ENCODE measurements around the gene ISCU.

The ISCU gene

GRCh38 chr12:108562348-108563135, at the start of gene ISCU:
ISCU (plus strand) TSS chr12:108562596; CDS start chr12:108562623, 27 bp downstream.
- peak within 1 kb of the TSS; percentile 99 for H3K27ac Mint-ChIP-seq
- H3K4me1 Mint-ChIP-seq (ENCODE audit: low read depth), result peaks cover 26% of the 10 kb centered on the region
- peaks cover 35% of the 10 kb centered on the region for H3K36me3 Mint-ChIP-seq (ENCODE audit: low read depth)
- no peaks in the 10 kb centered on the region for H3K9me3 Mint-ChIP-seq
- H3K4me3 Mint-ChIP-seq, result peak within 1 kb of the TSS; percentile 99
- DNase-seq (ENCODE audit: low spot score), result peak; percentile 99
- H3K27me3 Mint-ChIP-seq (ENCODE audit: low read depth), result no peaks in the 10 kb centered on the region

DNA sequence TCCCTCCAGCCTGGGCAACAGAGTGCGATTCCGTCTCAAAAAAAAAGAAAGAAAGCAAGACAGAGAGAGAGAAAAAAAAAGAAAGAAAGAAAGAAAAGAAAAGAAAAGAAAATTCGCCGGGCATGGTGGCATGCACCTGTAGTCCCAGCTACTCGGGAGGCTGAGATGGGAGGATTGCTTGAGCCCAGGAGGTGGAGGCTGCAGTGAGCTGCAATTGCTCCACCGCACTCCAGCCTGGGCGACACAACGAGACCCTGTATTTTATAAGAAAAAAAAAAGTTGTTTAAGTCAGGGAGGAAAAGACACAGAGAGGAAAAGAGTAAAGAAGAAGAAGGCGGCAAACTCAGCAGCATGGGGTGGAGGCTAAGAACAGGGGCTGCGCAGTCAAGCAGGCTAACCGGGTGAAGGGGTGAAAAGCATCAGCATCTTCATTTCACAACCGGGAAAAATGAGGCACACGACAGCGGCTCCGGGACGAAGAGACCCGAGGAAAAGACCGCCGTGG, 47.9 kb upstream of the ISCU start:
- Mint-ChIP-seq H3K27ac (peak overlapping the region; percentile 95), H3K4me1 (ENCODE audit: low read depth) (peaks cover 12% of the 10 kb centered on the region), H3K27me3 (ENCODE audit: low read depth) (no peaks in the 10 kb centered on the region), H3K36me3 (ENCODE audit: low read depth) (peaks cover 17% of the 10 kb centered on the region), H3K4me3 (peak overlapping the region; percentile 99), H3K9me3 (no peaks in the 10 kb centered on the region)
- no peak for DNase-seq (ENCODE audit: low spot score)

DNA sequence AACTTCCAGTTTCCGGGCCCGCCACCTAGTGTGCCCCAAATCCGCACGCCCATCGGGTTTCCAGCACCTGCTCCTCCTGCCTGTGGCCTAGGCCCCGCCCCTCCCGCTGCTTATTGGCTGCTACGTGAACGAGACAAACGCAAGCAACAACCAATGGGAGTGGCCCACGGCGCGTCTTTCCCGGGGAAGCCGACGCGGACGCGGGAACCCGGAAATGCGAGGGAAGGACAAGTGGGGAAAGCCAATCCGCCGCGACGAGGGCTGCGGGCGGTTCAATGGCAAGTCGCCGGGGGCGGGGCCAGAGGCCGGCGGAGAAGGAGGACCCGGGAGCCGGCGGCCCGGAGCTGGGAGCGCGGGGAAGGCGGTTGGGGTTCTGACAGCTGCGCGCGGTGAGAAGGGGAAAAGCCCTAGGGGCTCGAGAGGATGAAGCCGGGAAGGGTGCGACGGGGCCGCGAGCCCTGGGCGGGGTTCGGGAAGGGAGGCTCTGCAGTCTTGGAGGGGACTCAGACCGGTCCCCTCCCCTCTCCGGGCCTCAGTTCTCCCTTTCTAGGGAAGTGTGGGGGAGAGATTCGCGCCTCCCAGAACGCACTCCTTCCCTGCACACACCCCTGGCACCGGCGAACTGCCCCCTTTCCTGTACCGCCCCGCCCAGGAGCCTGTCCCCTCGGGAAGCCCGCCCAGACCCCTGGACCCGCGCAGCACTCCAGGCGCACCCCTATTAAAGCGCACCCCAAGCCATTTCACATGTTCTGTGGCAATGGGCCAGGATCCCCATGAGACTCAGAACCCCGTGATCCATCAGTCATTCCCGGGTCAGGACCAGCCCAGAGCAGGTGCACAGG, 47.2 kb upstream of the ISCU start, which contains the start of gene FICD:
Gene FICD, plus strand, starts transcription at position 305 of the 842 bp plus-strand sequence. CDS start 1,696 bp downstream, outside the sequence.
- DNase-seq (ENCODE audit: low spot score), result peak; percentile 100
- Mint-ChIP-seq H3K27me3 (ENCODE audit: low read depth) (no peaks in the 10 kb centered on the region), H3K4me1 (ENCODE audit: low read depth) (peaks cover 12% of the 10 kb centered on the region), H3K36me3 (ENCODE audit: low read depth) (peaks cover 22% of the 10 kb centered on the region), H3K27ac (peak within 1 kb of the TSS; percentile 95), H3K9me3 (no peaks in the 10 kb centered on the region), H3K4me3 (peak within 1 kb of the TSS; percentile 99)

- Mint-ChIP-seq H3K9me3 (no peaks in the 10 kb centered on the region), H3K27me3 (ENCODE audit: low read depth) (no peaks in the 10 kb centered on the region), H3K27ac (peak overlapping the region; percentile 95), H3K4me1 (ENCODE audit: low read depth) (peaks cover 12% of the 10 kb centered on the region), H3K36me3 (ENCODE audit: low read depth) (peaks cover 29% of the 10 kb centered on the region), H3K4me3 (peak overlapping the region; percentile 99)
- no peak for DNase-seq (ENCODE audit: low spot score)
Observed at GRCh38 chr12:108515916-108516315, 46.5 kb upstream of the ISCU start.

GRCh38 chr12:108516511-108517275, 45.7 kb upstream of the ISCU start:
- H3K27ac Mint-ChIP-seq, result peak overlapping the region; percentile 17
- peaks cover 36% of the 10 kb centered on the region for H3K36me3 Mint-ChIP-seq (ENCODE audit: low read depth)
- H3K27me3 Mint-ChIP-seq (ENCODE audit: low read depth), result no peaks in the 10 kb centered on the region
- peak overlapping the region; percentile 99 for H3K4me3 Mint-ChIP-seq
- H3K9me3 Mint-ChIP-seq, result no peaks in the 10 kb centered on the region
- H3K4me1 Mint-ChIP-seq (ENCODE audit: low read depth), result peaks cover 11% of the 10 kb centered on the region
- no peak for DNase-seq (ENCODE audit: low spot score)

DNA sequence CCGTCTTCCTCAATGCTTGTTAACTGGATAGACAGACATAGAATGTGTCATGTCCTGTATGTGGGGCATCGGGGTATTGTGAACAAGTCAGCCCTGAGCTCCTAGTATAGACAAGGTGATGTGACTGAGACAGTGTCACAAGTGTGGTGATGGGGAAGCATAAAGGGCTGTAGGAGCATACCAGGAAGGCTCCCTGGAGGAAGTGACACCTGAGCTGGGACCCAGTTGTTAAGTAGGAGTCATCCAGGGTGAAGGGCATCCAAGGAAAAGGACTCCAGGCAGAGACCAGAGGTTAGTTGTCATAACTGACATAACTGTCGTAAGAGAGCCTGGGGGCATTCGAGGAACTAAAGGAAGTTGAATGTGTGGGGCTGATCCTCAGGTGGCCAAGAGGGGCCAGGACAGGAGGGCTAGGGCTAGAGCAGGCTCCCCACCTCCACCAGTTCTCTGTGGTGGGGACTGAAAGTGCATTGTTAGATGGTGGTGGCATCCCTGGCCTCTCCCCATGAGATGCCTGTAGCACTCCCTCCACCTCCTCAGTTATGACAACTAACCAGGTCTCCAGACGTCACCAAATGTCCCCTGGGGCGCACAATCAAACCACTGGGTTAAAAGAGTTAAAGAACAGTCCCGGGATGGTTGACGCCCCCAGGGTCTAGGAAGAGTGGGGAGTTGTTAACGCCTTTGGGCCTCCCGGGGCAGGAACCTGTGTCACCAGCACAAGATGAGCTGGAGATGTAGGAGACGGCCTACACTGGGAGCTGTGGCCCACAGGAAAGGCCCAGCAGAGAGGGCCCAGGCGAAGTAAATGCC, 44.9 kb upstream of the ISCU start:
- Mint-ChIP-seq H3K36me3 (ENCODE audit: low read depth) (peaks cover 43% of the 10 kb centered on the region), H3K9me3 (no peaks in the 10 kb centered on the region), H3K27ac (no peak overlapping the region), H3K4me3 (peak overlapping the region; percentile 50), H3K27me3 (ENCODE audit: low read depth) (no peaks in the 10 kb centered on the region), H3K4me1 (ENCODE audit: low read depth) (peaks cover 8% of the 10 kb centered on the region)
- DNase-seq (ENCODE audit: low spot score), result no peak

- Mint-ChIP-seq H3K27ac (peak overlapping the region; percentile 1), H3K27me3 (ENCODE audit: low read depth) (no peaks in the 10 kb centered on the region), H3K9me3 (no peaks in the 10 kb centered on the region), H3K4me3 (no peak overlapping the region), H3K4me1 (ENCODE audit: low read depth) (peaks cover 8% of the 10 kb centered on the region), H3K36me3 (ENCODE audit: low read depth) (peaks cover 47% of the 10 kb centered on the region)
- no peak for DNase-seq (ENCODE audit: low spot score)
Observed at GRCh38 chr12:108518101-108518715, 44.2 kb upstream of the ISCU start.

DNA sequence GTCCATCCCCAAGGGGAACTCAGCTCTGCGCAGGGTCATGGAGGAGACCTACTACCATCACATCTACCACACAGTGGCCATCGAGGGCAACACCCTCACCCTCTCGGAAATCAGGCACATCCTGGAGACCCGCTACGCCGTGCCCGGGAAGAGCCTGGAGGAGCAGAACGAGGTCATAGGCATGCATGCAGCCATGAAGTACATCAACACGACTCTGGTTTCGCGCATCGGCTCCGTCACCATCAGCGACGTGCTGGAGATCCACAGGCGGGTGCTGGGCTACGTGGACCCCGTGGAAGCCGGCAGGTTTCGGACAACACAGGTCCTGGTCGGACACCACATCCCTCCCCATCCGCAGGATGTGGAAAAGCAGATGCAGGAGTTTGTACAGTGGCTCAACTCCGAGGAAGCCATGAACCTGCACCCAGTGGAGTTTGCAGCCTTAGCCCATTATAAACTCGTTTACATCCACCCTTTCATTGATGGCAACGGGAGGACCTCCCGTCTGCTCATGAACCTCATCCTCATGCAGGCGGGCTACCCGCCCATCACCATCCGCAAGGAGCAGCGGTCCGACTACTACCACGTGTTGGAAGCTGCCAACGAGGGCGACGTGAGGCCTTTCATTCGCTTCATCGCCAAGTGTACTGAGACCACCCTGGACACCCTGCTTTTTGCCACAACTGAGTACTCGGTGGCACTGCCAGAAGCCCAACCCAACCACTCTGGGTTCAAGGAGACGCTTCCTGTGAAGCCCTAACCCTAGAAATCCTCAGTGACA, 43.5 kb upstream of the ISCU start:
- Mint-ChIP-seq H3K9me3 (no peaks in the 10 kb centered on the region), H3K27ac (no peak overlapping the region), H3K4me1 (ENCODE audit: low read depth) (peaks cover 8% of the 10 kb centered on the region), H3K36me3 (ENCODE audit: low read depth) (peaks cover 54% of the 10 kb centered on the region), H3K27me3 (ENCODE audit: low read depth) (no peaks in the 10 kb centered on the region), H3K4me3 (no peak overlapping the region)
- DNase-seq (ENCODE audit: low spot score), result no peak

DNA sequence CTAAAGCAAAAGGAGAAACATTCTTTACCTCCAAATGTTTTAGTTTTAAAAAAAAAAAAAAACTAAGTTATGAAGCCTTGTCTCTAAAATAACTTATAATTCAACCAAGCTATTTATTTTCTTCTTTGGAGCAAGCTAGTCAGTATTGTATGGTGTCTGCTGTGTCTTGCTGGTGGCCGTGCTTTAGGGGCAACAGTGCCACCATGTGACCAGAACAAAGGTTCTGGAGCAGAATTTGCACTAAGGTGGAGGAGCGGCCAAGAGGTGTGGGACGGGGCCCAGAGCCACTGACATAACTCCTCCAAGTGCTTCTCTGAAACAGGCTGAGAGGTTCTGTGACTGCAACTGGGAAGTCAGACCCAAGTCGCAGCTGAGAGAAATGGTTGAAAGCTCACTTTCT, 42.8 kb upstream of the ISCU start:
- no peak overlapping the region for H3K27ac Mint-ChIP-seq
- H3K36me3 Mint-ChIP-seq (ENCODE audit: low read depth), result peaks cover 58% of the 10 kb centered on the region
- H3K27me3 Mint-ChIP-seq (ENCODE audit: low read depth), result no peaks in the 10 kb centered on the region
- no peaks in the 10 kb centered on the region for H3K9me3 Mint-ChIP-seq
- DNase-seq (ENCODE audit: low spot score), result no peak
- H3K4me1 Mint-ChIP-seq (ENCODE audit: low read depth), result peaks cover 8% of the 10 kb centered on the region
- no peak overlapping the region for H3K4me3 Mint-ChIP-seq

DNA sequence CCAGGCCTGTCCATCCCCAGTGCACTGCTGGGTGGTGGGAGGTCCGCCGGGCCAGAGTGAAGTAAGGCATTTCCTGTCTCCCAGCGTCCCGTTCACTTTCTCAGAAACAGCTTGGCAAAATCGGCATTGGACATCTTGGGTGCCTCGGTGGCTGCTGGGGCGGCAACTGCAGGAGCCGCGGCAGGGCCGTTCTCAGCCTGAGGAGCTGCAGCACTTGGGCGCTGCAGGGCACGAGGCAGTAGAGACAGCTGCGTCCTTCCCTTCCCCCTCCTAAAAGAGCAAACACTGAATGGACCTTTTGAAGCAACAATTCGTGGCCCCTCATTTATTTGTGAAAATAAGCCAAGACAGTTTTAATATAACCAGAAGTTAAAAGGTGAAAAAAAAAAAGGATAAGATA, 39.0 kb upstream of the ISCU start:
- Mint-ChIP-seq H3K4me1 (ENCODE audit: low read depth) (peaks cover 9% of the 10 kb centered on the region), H3K27ac (no peak overlapping the region), H3K9me3 (no peaks in the 10 kb centered on the region), H3K4me3 (no peak overlapping the region), H3K27me3 (ENCODE audit: low read depth) (no peaks in the 10 kb centered on the region), H3K36me3 (ENCODE audit: low read depth) (peaks cover 70% of the 10 kb centered on the region)
- DNase-seq (ENCODE audit: low spot score), result no peak

DNA sequence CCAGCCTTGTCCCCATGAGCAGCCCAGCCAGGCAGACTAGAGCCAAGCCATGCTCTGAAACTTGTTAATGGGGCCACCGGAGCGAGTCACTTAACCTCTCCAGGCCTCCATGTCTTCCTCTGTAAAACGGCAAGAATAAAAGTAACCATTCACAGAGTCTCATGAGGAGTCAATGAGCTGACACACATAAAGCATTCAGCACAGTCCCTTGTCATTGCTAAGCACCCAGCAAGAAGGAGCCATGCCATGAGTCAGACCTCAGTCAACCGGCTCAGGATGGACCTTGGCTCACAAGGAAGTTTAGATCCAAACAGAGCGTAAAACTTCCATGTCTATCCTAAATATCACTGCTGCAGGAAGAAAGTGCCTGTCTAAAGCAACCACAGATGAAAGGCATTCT, 36.7 kb upstream of the ISCU start:
- DNase-seq (ENCODE audit: low spot score), result no peak
- H3K36me3 Mint-ChIP-seq (ENCODE audit: low read depth), result peaks cover 71% of the 10 kb centered on the region
- no peak overlapping the region for H3K27ac Mint-ChIP-seq

GRCh38 chr12:108526482-108527165, 35.8 kb upstream of the ISCU start:
- no peaks in the 10 kb centered on the region for H3K9me3 Mint-ChIP-seq
- H3K36me3 Mint-ChIP-seq (ENCODE audit: low read depth), result peaks cover 68% of the 10 kb centered on the region
- H3K27me3 Mint-ChIP-seq (ENCODE audit: low read depth), result no peaks in the 10 kb centered on the region
- DNase-seq (ENCODE audit: low spot score), result no peak
- no peak overlapping the region for H3K27ac Mint-ChIP-seq
- peaks cover 9% of the 10 kb centered on the region for H3K4me1 Mint-ChIP-seq (ENCODE audit: low read depth)
- no peak overlapping the region for H3K4me3 Mint-ChIP-seq

More for the DNA sequence above, 36.7 kb upstream of the ISCU start:
- H3K4me1 Mint-ChIP-seq (ENCODE audit: low read depth), result peaks cover 9% of the 10 kb centered on the region
- no peaks in the 10 kb centered on the region for H3K27me3 Mint-ChIP-seq (ENCODE audit: low read depth)
- no peak overlapping the region for H3K4me3 Mint-ChIP-seq
- H3K9me3 Mint-ChIP-seq, result no peaks in the 10 kb centered on the region

Measured in T-helper 2 cell treated with Interferon-gamma antibody and Interleukin-4, amounts not matched to agents 5 μg/mL and 100 μg/mL, for 36 hours (primary cell).